Neural crest cell (in vitro differentiated cells): ENCODE measurements around the gene CREG2. TPM values are rescaled to one million over a fixed set of nuclear protein-coding genes. Genes with fewer than 3 reads are reported as not detected.
A peak's percentile ranks its signal among the peaks of the same experiment; 100 is the strongest.

Experiments used
- DNase-seq: peaks from one replicate; pipeline ENCODE4 v3.0.0; 2021; ENCODE audit warnings: low read depth, mixed read lengths, low spot score
- H3K27ac Mint-ChIP-seq: one replicate; pipeline ENCODE4 v1.8.0; 2021; ENCODE audit warnings: mild to moderate bottlenecking, mixed read lengths; ENCODE audit not compliant: unreplicated experiment
- H3K27me3 Mint-ChIP-seq: 2 replicates; pipeline ENCODE4 v1.8.0; 2021; ENCODE audit warnings: low read depth, mild to moderate bottlenecking, mixed read lengths
- H3K36me3 Mint-ChIP-seq: 2 replicates; pipeline ENCODE4 v1.8.0; 2021; ENCODE audit warnings: low read depth, mild to moderate bottlenecking, mixed read lengths
- H3K4me1 Mint-ChIP-seq: 2 replicates; pipeline ENCODE4 v1.8.0; 2021; ENCODE audit warnings: mixed read lengths
- H3K4me3 Mint-ChIP-seq: one replicate; pipeline ENCODE4 v1.8.0; 2021; ENCODE audit warnings: mild to moderate bottlenecking, mixed read lengths
- H3K9me3 Mint-ChIP-seq: 2 replicates; pipeline ENCODE4 v1.8.0; 2021; ENCODE audit warnings: mixed read lengths
- total RNA-seq: library from RNA; stranded (reverse); gene quantifications from 2 replicates; pipeline ENCODE4 v1.2.1, GENCODE V29; 2021
- TF ChIP-seq, protein P1 (sequence below): fragments of 200-600 bp; sonication (generic); conservative IDR thresholded peaks from 2 replicates; pipeline ENCODE4 v1.5.0; 2021; ENCODE audit warnings: antibody characterized with exemption, mild to moderate bottlenecking

Gene CREG2
- total RNA-seq, 1 donor from 2014 or later = 0.63 TPM

DNA sequence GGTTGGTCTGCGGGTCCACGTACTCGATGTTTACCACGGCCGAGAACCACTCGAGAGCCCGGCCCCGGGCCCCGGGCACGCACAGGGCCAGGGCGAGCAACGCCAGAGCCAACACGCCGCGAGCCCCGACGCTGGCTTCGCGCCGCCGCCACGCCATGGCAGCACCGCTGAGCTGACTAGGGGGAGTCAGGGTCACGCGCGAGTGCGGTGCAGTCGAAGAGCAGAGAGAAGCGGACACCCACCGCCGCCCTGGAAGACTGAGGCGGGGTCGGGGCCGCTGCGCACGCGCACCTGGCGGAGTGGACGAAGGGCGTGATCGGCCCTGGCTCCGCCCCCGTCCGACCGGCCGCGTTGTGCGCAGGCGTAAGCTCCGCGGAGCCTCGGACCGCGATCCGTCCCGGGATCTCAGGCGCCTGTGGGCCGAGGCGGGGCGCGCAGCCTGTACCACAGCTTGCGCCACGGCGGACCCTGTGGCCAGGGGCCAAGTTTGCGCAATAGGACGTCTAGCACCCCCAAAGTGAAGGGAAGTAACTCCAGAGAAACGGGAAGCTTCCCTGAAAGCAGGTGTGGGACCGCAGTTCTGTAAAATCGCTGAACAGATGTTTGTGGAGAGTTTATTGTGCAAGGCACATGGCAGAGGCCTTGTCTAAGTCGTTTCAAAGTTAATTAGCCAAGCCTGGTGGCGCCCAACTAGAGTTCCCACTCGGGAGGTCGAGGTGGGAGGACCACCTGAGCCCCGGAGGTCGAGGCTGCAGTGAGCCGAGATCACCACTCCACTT, 78.7 kb downstream of the CREG2 start, which contains the start of gene RNF149:
RNF149 (minus strand) TSS at position 270 of the 779 bp plus-strand sequence; CDS start at position 157, 113 bp downstream.
- peak; percentile 91 for DNase-seq
- Mint-ChIP-seq H3K27ac (peak within 1 kb of the TSS; percentile 95), H3K9me3 (no peaks in the 10 kb centered on the region), H3K4me3 (peak within 1 kb of the TSS; percentile 87), H3K4me1 (peaks cover 36% of the 10 kb centered on the region), H3K36me3 (peaks cover 7% of the 10 kb centered on the region), H3K27me3 (no peaks in the 10 kb centered on the region)
- TF ChIP-seq, protein P1, sequence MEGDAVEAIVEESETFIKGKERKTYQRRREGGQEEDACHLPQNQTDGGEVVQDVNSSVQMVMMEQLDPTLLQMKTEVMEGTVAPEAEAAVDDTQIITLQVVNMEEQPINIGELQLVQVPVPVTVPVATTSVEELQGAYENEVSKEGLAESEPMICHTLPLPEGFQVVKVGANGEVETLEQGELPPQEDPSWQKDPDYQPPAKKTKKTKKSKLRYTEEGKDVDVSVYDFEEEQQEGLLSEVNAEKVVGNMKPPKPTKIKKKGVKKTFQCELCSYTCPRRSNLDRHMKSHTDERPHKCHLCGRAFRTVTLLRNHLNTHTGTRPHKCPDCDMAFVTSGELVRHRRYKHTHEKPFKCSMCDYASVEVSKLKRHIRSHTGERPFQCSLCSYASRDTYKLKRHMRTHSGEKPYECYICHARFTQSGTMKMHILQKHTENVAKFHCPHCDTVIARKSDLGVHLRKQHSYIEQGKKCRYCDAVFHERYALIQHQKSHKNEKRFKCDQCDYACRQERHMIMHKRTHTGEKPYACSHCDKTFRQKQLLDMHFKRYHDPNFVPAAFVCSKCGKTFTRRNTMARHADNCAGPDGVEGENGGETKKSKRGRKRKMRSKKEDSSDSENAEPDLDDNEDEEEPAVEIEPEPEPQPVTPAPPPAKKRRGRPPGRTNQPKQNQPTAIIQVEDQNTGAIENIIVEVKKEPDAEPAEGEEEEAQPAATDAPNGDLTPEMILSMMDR = peak; percentile 3

DNA sequence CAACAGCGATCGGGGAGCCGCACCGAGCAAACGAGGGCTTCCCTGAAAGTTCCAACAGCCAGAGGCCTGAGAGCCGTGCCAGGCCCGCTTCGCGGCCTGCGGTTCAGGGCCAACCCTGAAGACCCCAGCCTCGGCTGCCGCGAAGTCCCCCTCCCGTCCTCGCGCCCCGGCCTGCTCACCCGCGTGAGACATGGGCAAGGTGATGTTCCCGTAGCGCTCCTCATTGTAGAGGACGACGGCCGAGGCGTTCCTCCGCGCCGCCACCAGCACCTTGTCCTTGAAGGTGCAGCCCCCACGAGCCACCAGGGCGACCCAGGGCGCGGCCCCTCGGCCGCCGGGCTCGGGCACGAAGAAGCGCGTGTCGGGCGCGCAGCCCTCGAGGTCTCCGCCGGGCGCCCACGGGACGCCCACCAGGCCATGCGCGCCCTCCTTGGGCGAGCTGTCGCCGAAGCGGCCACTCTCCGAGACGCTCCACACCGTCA, 79.3 kb downstream of the CREG2 start:
- Mint-ChIP-seq H3K4me3 (peak overlapping the region; percentile 87), H3K27me3 (no peaks in the 10 kb centered on the region), H3K27ac (no peak overlapping the region), H3K36me3 (peaks cover 7% of the 10 kb centered on the region), H3K4me1 (peaks cover 36% of the 10 kb centered on the region), H3K9me3 (no peaks in the 10 kb centered on the region)
- TF ChIP-seq, protein P1 = peak; percentile 22
- DNase-seq = peak; percentile 14

DNA sequence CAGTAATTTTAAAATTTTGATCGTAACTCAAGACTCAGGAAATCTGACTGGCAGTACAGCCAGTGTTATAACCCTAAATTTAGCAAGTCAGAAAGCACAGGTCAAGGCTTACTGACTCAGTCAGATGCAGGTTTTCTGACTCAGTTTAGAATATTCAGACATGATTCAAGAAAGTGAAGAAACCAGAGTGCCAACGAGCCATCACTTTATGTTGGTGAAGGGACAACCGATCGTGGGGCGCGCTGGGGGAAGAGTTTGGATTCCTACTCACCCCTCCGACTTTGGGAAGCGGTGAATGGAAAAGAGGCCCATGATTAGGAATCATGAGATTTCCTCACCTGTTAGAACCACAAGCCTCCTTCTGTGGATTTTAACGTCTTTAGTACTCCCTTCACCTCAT, 79.8 kb downstream of the CREG2 start:
- TF ChIP-seq, protein P1 = no peak
- Mint-ChIP-seq H3K9me3 (no peaks in the 10 kb centered on the region), H3K27ac (peak overlapping the region; percentile 8), H3K36me3 (peaks cover 8% of the 10 kb centered on the region), H3K4me1 (peaks cover 36% of the 10 kb centered on the region), H3K4me3 (peak overlapping the region; percentile 87), H3K27me3 (no peaks in the 10 kb centered on the region)
- DNase-seq = no peak

DNA sequence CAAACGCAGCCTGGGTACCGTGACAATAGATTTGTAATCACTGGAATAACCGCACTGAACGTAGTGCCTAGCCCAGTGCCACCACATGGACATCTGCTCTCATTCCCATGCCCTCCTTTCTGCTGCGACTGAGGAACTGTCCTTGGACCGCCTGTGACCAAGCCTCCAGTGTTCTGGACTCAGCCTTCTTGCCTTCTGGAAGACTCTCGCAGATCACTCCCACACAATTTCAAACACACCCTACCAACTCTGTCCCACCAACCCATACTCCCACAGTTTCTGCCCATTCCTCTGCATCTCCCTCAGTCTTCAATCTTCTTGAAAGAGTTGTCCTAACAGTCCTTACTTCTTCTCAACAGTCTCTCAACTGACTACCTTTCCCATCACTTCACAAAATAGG, 80.9 kb downstream of the CREG2 start:
- TF ChIP-seq, protein P1 = no peak
- Mint-ChIP-seq H3K36me3 (peaks cover 9% of the 10 kb centered on the region), H3K27ac (no peak overlapping the region), H3K4me3 (peak overlapping the region; percentile 87), H3K4me1 (peaks cover 36% of the 10 kb centered on the region), H3K9me3 (no peaks in the 10 kb centered on the region), H3K27me3 (no peaks in the 10 kb centered on the region)
- no peak for DNase-seq

DNA sequence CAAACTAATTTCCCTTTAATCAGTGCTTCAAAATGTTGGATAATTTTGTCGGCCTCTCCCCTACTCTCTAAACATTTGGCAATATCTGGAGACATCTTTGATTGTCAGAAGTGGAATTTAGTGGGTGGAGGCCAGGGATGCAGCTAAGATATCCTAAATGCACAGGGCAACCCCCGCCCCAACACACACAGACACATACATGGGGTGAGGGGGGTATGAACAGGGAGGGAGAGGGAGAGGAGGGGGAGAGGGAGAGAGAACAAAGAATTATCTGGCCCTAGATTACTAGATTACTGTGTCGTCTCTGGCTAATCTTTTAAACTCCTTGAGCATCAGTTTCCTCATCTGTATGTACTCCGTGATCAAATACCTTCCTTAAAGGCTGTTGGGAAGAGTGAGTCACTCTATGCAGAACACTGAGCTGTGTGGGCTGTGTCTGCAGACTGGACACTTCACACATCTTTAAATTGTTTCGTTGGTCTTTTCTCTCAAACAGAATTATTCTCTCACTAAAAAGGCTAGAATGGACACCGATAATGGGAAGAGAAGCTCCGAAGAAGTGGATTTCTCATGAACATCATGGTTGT, 81.7 kb downstream of the CREG2 start:
- Mint-ChIP-seq H3K4me1 (peaks cover 36% of the 10 kb centered on the region), H3K27ac (no peak overlapping the region), H3K36me3 (peaks cover 9% of the 10 kb centered on the region), H3K9me3 (no peaks in the 10 kb centered on the region), H3K4me3 (peak overlapping the region; percentile 52), H3K27me3 (no peaks in the 10 kb centered on the region)
- TF ChIP-seq, protein P1 = no peak
- no peak for DNase-seq
